ENCODE measurements around the gene PLPP3. TPM values are rescaled to one million over a fixed set of nuclear protein-coding genes. Genes with fewer than 3 reads are reported as not detected.

The PLPP3 gene
- total RNA-seq, 1 experiment from 2014 or later: 3.4 TPM

- H3K4me1 ChIP-seq (ENCODE audit: control insufficient read depth in 1 of 2, insufficient read depth in 2 of 2, low read length in 2 of 2): no peaks in the 10 kb centered on the region
- H4K20me1 ChIP-seq (ENCODE audit: insufficient read depth): no peaks in the 10 kb centered on the region
- H3K79me2 ChIP-seq (ENCODE audit: insufficient read depth, low read length): no peaks in the 10 kb centered on the region
- no peak overlapping the region for H3K27ac ChIP-seq (ENCODE audit: low read depth, low read length)
- DNase-seq (ENCODE audit: low read depth, low spot score): no peak
- intact Hi-C loops (cut with micrococcal nuclease): no loop called here
- no TSS peak for BruUV-seq (replicated peaks)
- CTCF ChIA-PET: no interaction called here
- no peaks in the 10 kb centered on the region for H3K9me2 ChIP-seq (ENCODE audit: insufficient read depth)
- RAD21 ChIA-PET (ENCODE audit: low non-redundant PET in 1 of 2, low total read pairs in 2 of 2, uncharacterized antibody in 2 of 2, unreplicated experiment in 2 of 2): no interaction called here
- H3K4me3 ChIP-seq (replicated peaks in 1 of 2; ENCODE audit: low read depth in 1 of 2, low read length in 2 of 2): no peak overlapping the region
- H3K4me2 ChIP-seq (ENCODE audit: low read length): no peak overlapping the region
- H3K36me3 ChIP-seq (ENCODE audit: control insufficient read depth in 1 of 2, insufficient read depth in 2 of 2, low read length in 2 of 2): no peaks in the 10 kb centered on the region
- no peak overlapping the region for H3K9ac ChIP-seq (ENCODE audit: low read length)
- no peak for ATAC-seq
- H2AFZ ChIP-seq (ENCODE audit: low read depth, low read length, poor library complexity, severe bottlenecking): no peak overlapping the region
- H3K9me3 ChIP-seq (ENCODE audit: control insufficient read depth in 1 of 2, insufficient read depth in 1 of 2, low read depth in 1 of 2, low read length in 2 of 2): no peaks in the 10 kb centered on the region
- H3K27me3 ChIP-seq (ENCODE audit: insufficient read depth, low read length): peaks cover 5% of the 10 kb centered on the region; the same call in 1 of the 2 replicates
- TF ChIP-seq CEBPB (IDR thresholded peaks at IDR 0.05; ENCODE audit: low read depth) (no peak), CTCF (IDR thresholded peaks at IDR 0.05 in 2 of 3, conservative IDR thresholded peaks at IDR 0.05 in 1 of 3; ENCODE audit: borderline replicate concordance in 1 of 3, insufficient read depth in 1 of 3, low read depth in 2 of 3, low read length in 2 of 3) (no peak), FOSL1 (IDR thresholded peaks at IDR 0.05; ENCODE audit: low read depth) (no peak), CBX3 (IDR thresholded peaks at IDR 0.05; ENCODE audit: low read depth) (no peak), SIN3A (IDR thresholded peaks at IDR 0.05; ENCODE audit: low read depth) (no peak), POLR2AphosphoS5 (IDR thresholded peaks at IDR 0.05; ENCODE audit: low read depth, low read length) (no peak), TCF7L2 (IDR thresholded peaks at IDR 0.05; ENCODE audit: borderline replicate concordance, extremely low read depth, insufficient read depth, insufficient read length) (no peak), ZFX (IDR thresholded peaks at IDR 0.05) (no peak), YY1 (IDR thresholded peaks at IDR 0.05; ENCODE audit: extremely low read depth, insufficient replicate concordance, low read depth, low read length) (no peak), POLR2A (IDR thresholded peaks at IDR 0.05; ENCODE audit: borderline replicate concordance, extremely low read depth, insufficient read depth, insufficient read length) (no peak), RAD21 (IDR thresholded peaks at IDR 0.05; ENCODE audit: low read depth) (no peak), ZNF274 (IDR thresholded peaks at IDR 0.05; ENCODE audit: low read depth, low read length) (no peak), EGR1 (IDR thresholded peaks at IDR 0.05; ENCODE audit: low read depth) (no peak), REST (IDR thresholded peaks at IDR 0.05; ENCODE audit: low read depth) (no peak)
- TF ChIP-seq, protein P1, sequence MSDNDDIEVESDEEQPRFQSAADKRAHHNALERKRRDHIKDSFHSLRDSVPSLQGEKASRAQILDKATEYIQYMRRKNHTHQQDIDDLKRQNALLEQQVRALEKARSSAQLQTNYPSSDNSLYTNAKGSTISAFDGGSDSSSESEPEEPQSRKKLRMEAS (IDR thresholded peaks at IDR 0.05): no peak
- POLR2A ChIA-PET: no interaction called here
Measured at GRCh38 chr1:56627019-56627635, 47.8 kb upstream of the PLPP3 start.
